HL-60/S4 treated with phorbol 12-myristate 13-acetate at 8.2 ng/mL for 4 days and 3 days (cell line): Measurements from ENCODE around the gene PDK2.
"Not testable (repeated sequence)": the region's sequence is repeated elsewhere in the genome, so short reads cannot be mapped to it uniquely, and the experiment has no call there.

Experiments
- in situ Hi-C: fragments of 300-500 bp; cut with MboI; formaldehyde crosslinking; loops from 2 replicates; pipeline ENCODE4 v1.15.0; 2022; ENCODE audit warnings: low sequenced_read_pairs

PDK2 gene

GRCh38 chr17:50058296-50058953 is 36.7 kb upstream of the PDK2 start:
- in situ Hi-C loops: no loop called here

- in situ Hi-C loops: no loop called here
These were observed 35.9 kb upstream of the PDK2 start for GRCh38 chr17:50059256-50059655.

DNA sequence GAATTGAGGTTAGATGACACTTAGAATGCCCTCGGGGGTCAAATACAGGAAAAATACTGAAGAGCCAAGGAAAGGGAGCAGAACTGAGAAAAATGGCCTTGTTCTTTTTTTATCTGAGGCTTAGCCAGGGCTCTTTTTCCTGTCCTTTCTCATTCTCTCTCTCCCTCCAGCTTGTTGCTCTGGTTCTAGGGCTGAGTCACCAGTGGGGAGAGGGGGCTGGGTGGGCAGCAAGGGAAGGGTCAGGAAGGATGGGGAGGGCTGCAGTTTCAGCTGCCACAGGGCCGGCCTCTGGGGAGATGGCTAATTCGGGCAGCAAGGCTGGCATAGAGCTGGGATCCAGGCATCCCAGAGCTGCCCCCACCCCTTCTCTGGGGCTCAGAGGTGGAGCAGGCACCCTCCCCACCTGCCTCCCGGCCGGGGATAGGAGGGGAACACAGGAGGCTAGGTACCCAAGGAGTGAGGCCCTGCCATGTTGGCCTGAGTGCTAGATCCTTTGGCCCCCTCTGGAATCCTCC is 35.3 kb upstream of the PDK2 start:
- in situ Hi-C loops: no loop called here

DNA sequence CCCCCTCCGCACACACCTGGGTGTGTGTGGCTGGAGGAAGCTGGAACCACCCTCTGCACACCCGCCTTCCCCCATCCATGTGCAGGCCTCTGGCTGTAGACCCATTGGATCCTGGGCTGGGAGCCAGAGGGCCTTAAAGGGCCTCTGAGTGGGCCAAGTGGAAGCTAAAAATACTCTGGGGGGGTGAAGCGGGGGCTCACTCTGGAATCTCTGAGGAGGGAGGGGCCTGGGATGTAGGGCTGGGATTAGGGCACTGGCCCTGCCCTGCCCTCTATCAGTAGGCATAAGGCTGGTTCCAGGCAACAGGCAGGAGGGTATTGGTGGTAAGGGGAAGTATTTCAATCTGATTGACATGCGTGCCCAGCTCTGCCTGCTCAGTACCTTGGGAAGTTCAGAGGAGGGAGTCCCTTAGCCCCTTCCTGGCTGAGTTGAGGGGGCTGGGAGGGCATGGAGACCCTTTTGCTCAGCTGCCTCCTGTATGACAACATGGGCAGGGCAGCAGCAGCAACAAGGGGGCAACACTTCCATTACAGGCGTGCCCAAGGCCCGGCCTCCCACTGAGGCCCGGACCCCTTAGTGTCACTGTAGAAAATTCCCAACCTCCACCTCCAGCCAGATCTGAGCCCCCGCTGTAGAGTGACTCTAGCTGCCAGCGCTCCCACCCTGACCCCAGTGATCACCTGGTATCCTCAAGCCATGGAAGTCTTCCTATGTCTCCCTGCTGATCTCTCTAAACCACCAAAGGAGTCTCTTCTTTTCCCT is 34.0 kb upstream of the PDK2 start:
- in situ Hi-C loops: no loop called here

DNA sequence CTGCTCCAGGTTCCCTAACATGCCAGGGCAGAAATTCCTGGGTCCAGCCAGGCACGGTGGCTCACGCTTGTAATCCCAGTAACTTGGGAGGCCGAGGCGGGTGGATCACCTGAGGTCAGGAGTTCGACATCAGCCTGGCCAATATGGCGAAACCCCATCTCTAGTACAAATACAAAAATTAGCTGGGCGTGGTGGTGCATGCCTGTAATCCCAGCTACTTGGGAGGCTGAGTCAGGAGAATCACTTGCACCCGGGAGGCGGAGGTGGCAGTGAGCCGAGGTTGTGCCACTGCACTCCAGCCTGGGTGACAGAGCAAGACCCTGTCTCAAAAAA is 33.5 kb upstream of the PDK2 start:
- in situ Hi-C loops: not testable (repeated sequence)

DNA sequence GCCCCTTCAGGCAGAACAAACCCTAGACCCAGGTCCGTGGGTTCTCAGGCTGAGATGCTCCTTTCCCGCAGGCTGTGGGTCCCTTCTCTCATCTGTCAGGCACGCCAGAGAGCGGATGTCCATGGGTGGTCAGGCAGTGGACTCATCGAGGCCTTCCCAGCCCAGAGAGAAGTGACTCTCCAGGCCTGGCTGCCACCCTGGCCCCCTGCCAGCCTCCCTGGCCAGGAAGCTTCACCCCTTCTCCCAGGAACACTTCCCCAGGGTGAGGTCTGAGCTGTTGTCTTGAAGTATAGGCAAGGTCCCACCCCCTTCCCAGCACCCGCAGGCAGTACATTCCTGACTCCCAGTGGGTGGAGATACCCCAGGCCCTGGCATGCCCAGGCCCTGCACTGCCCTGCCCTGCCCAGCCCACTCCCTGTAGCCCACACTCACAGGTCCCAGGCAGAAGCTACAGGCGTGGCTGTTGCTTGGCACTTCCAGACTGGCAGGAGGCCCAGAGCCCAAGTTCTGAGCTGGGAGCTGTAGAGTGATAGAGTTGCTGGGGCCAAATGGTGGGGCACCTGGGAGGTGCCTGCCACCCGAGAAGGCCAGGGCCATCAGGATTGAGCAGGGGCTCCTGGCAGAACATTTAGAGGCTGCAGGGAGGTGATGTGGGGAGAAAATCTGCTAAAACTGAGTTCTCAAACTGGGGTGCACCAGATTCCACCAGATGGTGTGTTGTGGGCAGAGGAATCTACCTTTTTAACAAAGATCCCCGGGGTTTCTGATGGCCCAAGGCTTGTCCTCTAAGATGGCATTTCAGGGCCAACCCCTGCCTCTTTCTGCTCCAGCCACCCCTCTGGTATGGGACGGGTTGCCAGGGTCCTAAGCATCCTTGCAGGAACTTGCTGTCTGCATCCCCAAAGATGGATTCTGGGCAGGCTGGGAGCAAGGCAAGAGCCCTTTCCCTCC is 32.6 kb upstream of the PDK2 start:
- in situ Hi-C loops: no loop called here

DNA sequence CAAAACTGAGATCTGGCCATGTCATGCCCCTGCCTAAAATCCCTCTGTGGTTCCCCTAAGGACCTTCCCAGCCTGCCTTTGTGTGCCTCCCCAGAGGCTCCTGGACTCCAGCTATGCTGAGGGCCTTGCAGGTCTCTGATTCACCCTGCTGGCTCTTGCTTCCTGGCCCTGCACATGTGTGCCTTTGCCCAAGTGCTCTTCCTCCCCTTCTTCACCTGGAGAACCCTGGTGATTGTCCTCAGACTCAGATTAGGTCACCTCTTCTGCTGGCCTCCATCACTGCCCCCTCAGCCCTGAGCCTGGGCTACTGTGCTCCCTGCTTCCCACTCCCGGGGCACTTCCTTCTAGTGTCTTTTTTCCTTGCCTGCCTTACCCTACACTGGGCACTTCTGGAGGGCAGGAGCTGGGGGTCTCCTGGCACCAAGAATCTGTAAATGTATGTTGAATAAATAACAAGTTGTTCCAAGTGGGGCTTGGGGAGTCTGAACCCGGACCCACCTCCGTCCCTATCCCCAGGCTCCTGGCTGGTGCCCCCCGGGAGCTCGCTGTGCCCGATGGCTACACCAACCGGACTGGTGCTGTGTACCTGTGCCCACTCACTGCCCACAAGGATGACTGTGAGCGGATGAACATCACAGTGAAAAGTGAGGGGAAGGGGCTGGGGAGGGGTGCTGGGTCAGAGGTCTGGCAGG is 31.4 kb upstream of the PDK2 start:
- in situ Hi-C loops: no loop called here

- in situ Hi-C loops: no loop called here
These were observed 30.7 kb upstream of the PDK2 start for GRCh38 chr17:50064253-50065001.

- in situ Hi-C loops: no loop called here
These were observed 30.1 kb upstream of the PDK2 start for GRCh38 chr17:50065056-50065455.

DNA sequence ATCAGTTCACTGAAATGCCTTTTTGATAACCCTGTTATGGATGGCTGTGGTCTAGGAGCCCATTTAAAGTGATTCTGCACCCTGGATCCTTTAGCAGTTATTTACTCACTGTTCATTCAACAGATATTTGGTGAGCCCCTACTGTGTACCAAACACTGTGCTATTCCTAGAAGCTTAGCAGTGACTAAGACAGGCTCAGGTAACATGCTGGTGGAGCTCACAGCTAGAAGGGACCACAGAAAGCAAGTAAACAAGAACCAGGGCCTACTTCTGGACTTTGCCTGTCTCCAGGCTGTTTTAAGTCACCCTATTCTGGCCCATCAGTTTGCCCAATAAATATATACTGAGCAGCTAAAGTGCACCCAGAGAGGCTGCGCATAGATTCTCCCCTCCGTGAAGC is 28.2 kb upstream of the PDK2 start:
- in situ Hi-C loops: no loop called here

GRCh38 chr17:50067996-50068395 is 27.2 kb upstream of the PDK2 start:
- in situ Hi-C loops: no loop called here

GRCh38 chr17:50070908-50071680 is 24.1 kb upstream of the PDK2 start:
- in situ Hi-C loops: no loop called here

- in situ Hi-C loops: no loop called here
These were observed 23.5 kb upstream of the PDK2 start for GRCh38 chr17:50071692-50072091.

GRCh38 chr17:50072130-50072529 is 23.0 kb upstream of the PDK2 start:
- in situ Hi-C loops: no loop called here

DNA sequence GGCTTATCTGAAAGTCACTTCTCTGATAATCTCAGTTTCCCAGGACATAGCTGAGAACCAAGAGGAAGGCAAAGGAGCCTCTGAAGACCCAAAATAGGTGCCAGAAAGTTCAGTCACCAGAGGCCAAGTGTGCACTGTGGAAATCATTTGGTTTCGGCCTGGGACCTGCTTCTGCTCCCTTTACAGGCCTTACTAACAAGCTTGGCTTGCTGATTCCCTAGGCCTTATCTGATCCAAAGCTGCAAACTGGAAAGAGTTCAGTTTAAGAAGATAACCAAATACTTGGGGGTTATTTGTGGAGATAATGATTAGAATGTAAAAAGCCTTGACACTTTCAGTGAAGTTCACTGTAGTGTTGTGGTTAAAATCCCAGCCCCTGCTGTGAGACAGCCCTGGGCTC is 22.2 kb upstream of the PDK2 start:
- in situ Hi-C loops: no loop called here

- in situ Hi-C loops: no loop called here
These were observed 20.9 kb upstream of the PDK2 start for GRCh38 chr17:50074227-50074626.

- in situ Hi-C loops: no loop called here
These were observed 19.6 kb upstream of the PDK2 start for GRCh38 chr17:50075446-50076032.

GRCh38 chr17:50076221-50076590 is 18.9 kb upstream of the PDK2 start:
- in situ Hi-C loops: no loop called here

GRCh38 chr17:50076591-50077235 is 18.4 kb upstream of the PDK2 start:
- in situ Hi-C loops: no loop called here
